GM12878 (cell line): ENCODE data around the gene TACR2. TPM values are rescaled to one million over a fixed set of nuclear protein-coding genes. Genes with fewer than 3 reads are reported as not detected.
A peak's percentile ranks its signal among the peaks of the same experiment; 100 is the strongest.

Source experiments
- ATAC-seq: fragments of 200-7000 bp; cut with Tn5 transposase; 3 replicates; pipeline ENCODE4 v1.9.1; 2020; ENCODE audit warnings: mild to moderate bottlenecking, moderate library complexity
- BruUV-seq: library from RNA; stranded (reverse); fragments of 400-500 nt; replicated peaks from 2 replicates; lab custom pipeline; 2021; lab: Mats Ljungman, UMichigan
- CTCF ChIA-PET: fragments of 300-600 bp; sonication (Branson Sonifier 250); formaldehyde crosslinking; extraction: SDS; loops from one replicate; lab custom pipeline; 2021; ENCODE audit warnings: inconsistent platforms; lab: Yijun Ruan, JAX
- POLR2A ChIA-PET: fragments of 350-600 bp; formaldehyde crosslinking; extraction: SDS; loops from one replicate; lab custom pipeline; 2021; ENCODE audit warnings: inconsistent platforms; lab: Charles Lee
- RAD21 ChIA-PET: fragments of 300-600 bp; sonication (Branson Sonifier 250); formaldehyde crosslinking; loops from one replicate; lab custom pipeline; 2023; ENCODE audit warnings: antibody characterized with exemption; ENCODE audit not compliant: unreplicated experiment; lab: Charles Lee
- SMC1A ChIA-PET: fragments of 300-600 bp; sonication (Branson Sonifier 250); formaldehyde crosslinking; loops from one replicate; lab custom pipeline; 2023; ENCODE audit not compliant: unreplicated experiment, uncharacterized antibody; lab: Charles Lee
- DNase-seq: peaks from one replicate; pipeline ENCODE4 v3.0.0-alpha.2; 2011; ENCODE audit warnings: low read depth, low spot score
- FAIRE-seq: peaks from 3 replicates; lab custom pipeline; 2011; peaks lifted over from hg19 to GRCh38; lab: Jason Lieb, UNC
- H2AFZ ChIP-seq: 2 replicates; pipeline ENCODE4 v1.6.0; 2011; ENCODE audit warnings: low read depth, low read length, control low read depth; ENCODE audit not compliant: control insufficient read depth
- H3K27ac ChIP-seq: 2 replicates; pipeline ENCODE4 v1.5.1; 2011; ENCODE audit warnings: control low read depth; ENCODE audit not compliant: control insufficient read depth, insufficient read depth
- H3K27me3 ChIP-seq, 2 experiments: replicated peaks in 1 of 2; 2 replicates each; pipeline versions ENCODE4 v1.6.0 to v1.6.1; 2011; ENCODE audit warnings: low read length in 1 of 2; ENCODE audit not compliant: control insufficient read depth in 2 of 2, insufficient read depth in 2 of 2
- H3K36me3 ChIP-seq, 2 experiments: 2 replicates each; pipeline ENCODE4 v1.5.1; 2011; ENCODE audit warnings: low read length in 1 of 2; ENCODE audit not compliant: control insufficient read depth in 2 of 2, insufficient read depth in 2 of 2
- H3K4me1 ChIP-seq: 2 replicates; pipeline ENCODE4 v1.6.1; 2011; ENCODE audit warnings: mild to moderate bottlenecking, low read length, moderate library complexity, mixed read lengths; ENCODE audit not compliant: control insufficient read depth, insufficient read depth
- H3K4me2 ChIP-seq: 2 replicates; pipeline ENCODE4 v1.6.0; 2011; ENCODE audit warnings: control low read depth; ENCODE audit not compliant: control insufficient read depth, insufficient read depth
- H3K4me3 ChIP-seq: fragments of 200-600 bp; sonication (generic); 2 replicates; pipeline ENCODE4 v1.5.1; 2016
- H3K79me2 ChIP-seq: 2 replicates; pipeline ENCODE4 v1.6.0; 2011; ENCODE audit warnings: low read length; ENCODE audit not compliant: control insufficient read depth, insufficient read depth
- H3K9ac ChIP-seq: 2 replicates; pipeline ENCODE4 v1.8.0; 2011; ENCODE audit warnings: low read length, control low read depth, mixed read lengths; ENCODE audit not compliant: control insufficient read depth, insufficient read depth
- H3K9me3 ChIP-seq: replicated peaks from 3 replicates; pipeline ENCODE4 v1.5.1; 2011; ENCODE audit warnings: mild to moderate bottlenecking, low read length; ENCODE audit not compliant: control insufficient read depth, insufficient read depth
- H4K20me1 ChIP-seq: 2 replicates; pipeline ENCODE4 v1.6.0; 2011; ENCODE audit not compliant: control insufficient read depth, insufficient read depth
- NR2F1 ChIP-seq: fragments of 450-650 bp; conservative IDR thresholded peaks from 2 replicates; pipeline ENCODE4 v1.6.1; 2017; ENCODE audit warnings: mild to moderate bottlenecking
- RAD21 ChIP-seq: IDR thresholded peaks from 2 replicates; pipeline ENCODE4 v1.6.1; 2011; ENCODE audit warnings: mild to moderate bottlenecking, low read depth, low read length, moderate library complexity; ENCODE audit not compliant: insufficient read depth
- SMC3 ChIP-seq: IDR thresholded peaks from 2 replicates; pipeline ENCODE4 v1.6.1; 2011; ENCODE audit warnings: low read length, improper control_type of control experiment, borderline replicate concordance
- TAF1 ChIP-seq: IDR thresholded peaks from 2 replicates; pipeline ENCODE4 v1.6.1; 2011; ENCODE audit warnings: mild to moderate bottlenecking, low read depth, low read length, borderline replicate concordance
- TARDBP ChIP-seq: IDR thresholded peaks from 2 replicates; pipeline ENCODE4 v1.6.1; 2016; ENCODE audit warnings: borderline replicate concordance
- WGBS: methylation state at CpG from one replicate; pipeline ENCODE4 v1.1.6; 2016; ENCODE audit warnings: low lambda C conversion rate; ENCODE audit not compliant: insufficient replicate concordance, insufficient coverage; ENCODE audit errors: missing lambda C conversion rate; 5-methylcytosine and 5-hydroxymethylcytosine counted together
- in situ Hi-C: fragments of 300-500 bp; cut with MboI; formaldehyde crosslinking; loops from 9 replicates; pipeline ENCODE4 v1.14.3; 2018; ENCODE audit warnings: mixed read lengths
- intact Hi-C: fragments of 100-400 bp; cut with micrococcal nuclease; formaldehyde crosslinking; loops from one replicate; pipeline ENCODE4 v1.14.2; 2022; ENCODE audit not compliant: unreplicated experiment
- polyA plus RNA-seq, 11 experiments: library from polyadenylated mRNA; depleted of rRNA in 4 of 11; unstranded in 6 of 11; stranded (reverse) in 5 of 11; fragments of >200 nt; fragmentation: Nextera tagmentation in 4 of 11; fragmentation: Illumina TruSeq in 1 of 11; extraction: Ambion mirVana in 4 of 11; extraction: Trizol in 1 of 11; gene quantifications; 1 replicate in 1 of 11; 2 replicates in 10 of 11; pipeline versions ENCODE4 v1.2.1 to v1.2.3, GENCODE V29; 2011 to 2016; ENCODE audit warnings: inconsistent platforms in 2 of 11, missing spikeins in 2 of 11, low read depth in 1 of 11
- total RNA-seq, 4 experiments: library from RNA; depleted of rRNA in 3 of 4; stranded (reverse); fragments of >200 nt in 3 of 4; fragmentation: Illumina TruSeq in 1 of 4; extraction: Trizol in 1 of 4; gene quantifications; 2 replicates each; pipeline versions ENCODE4 v1.2.1 to v1.2.3, GENCODE V29; 2013 to 2021
- TF ChIP-seq, protein P1 (sequence below), 3 experiments: IDR thresholded peaks in 2 of 3; conservative IDR thresholded peaks in 1 of 3; 2 replicates each; pipeline ENCODE4 v1.5.1; 2011; ENCODE audit warnings: low read depth in 3 of 3, low read length in 3 of 3, mild to moderate bottlenecking in 3 of 3, control low read depth in 2 of 3, moderate library complexity in 2 of 3, inconsistent platforms in 1 of 3, mixed read lengths in 1 of 3; ENCODE audit not compliant: control insufficient read depth in 2 of 3, insufficient read depth in 1 of 3; ENCODE audit errors: extremely low read depth in 1 of 3

The TACR2 gene
- total and polyA plus RNA-seq, 10 of the 15 experiments (the other 5 are each of a cell fraction or from before 2014, with no cell fraction given): 0.11 TPM; not detected in 9

DNA sequence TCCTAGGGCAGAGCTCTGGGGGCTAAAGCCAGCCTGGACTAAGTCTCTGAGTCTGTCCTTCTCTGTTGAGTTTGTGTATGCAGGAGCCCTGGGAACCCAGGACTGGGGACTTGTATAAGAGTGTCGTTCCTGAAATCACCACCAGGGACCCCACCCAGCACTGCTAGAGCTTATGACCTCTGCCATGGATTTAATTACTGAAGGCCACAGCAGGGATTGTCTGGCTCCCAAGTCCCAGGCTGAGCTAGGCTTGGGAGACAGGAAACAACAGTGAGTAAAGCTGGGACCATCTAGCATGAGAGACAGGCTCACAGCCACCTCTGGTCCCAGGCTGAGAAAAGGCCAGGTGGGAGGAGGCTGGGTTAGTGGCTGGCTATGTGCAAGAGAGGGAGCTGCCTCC lies 33.1 kb upstream of the TACR2 start:
- no peak for DNase-seq
- 0 out of 2 replicates have a peak, but pooled peaks have one; percentile 19 for TF ChIP-seq SMC3
- TF ChIP-seq, protein P1, sequence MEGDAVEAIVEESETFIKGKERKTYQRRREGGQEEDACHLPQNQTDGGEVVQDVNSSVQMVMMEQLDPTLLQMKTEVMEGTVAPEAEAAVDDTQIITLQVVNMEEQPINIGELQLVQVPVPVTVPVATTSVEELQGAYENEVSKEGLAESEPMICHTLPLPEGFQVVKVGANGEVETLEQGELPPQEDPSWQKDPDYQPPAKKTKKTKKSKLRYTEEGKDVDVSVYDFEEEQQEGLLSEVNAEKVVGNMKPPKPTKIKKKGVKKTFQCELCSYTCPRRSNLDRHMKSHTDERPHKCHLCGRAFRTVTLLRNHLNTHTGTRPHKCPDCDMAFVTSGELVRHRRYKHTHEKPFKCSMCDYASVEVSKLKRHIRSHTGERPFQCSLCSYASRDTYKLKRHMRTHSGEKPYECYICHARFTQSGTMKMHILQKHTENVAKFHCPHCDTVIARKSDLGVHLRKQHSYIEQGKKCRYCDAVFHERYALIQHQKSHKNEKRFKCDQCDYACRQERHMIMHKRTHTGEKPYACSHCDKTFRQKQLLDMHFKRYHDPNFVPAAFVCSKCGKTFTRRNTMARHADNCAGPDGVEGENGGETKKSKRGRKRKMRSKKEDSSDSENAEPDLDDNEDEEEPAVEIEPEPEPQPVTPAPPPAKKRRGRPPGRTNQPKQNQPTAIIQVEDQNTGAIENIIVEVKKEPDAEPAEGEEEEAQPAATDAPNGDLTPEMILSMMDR (IDR thresholded peaks at IDR 0.05 in 2 of 3, conservative IDR thresholded peaks at IDR 0.05 in 1 of 3; ENCODE audit: control insufficient read depth in 2 of 3, extremely low read depth in 1 of 3, insufficient read depth in 1 of 3, low read depth in 3 of 3, low read length in 3 of 3): peak; percentile 25 to 60 (median 49)
- TF ChIP-seq TAF1: no peak
- TF ChIP-seq RAD21: 0 out of 2 replicates have a peak, but pooled peaks have one; percentile 9
- TF ChIP-seq TARDBP: no peak
- TF ChIP-seq NR2F1: peak; percentile 36; the same call in 1 of the 2 replicates
- Histone ChIP-seq H3K9me3 (no peaks in the 10 kb centered on the region), H3K4me2 (no peak overlapping the region), H4K20me1 (no peaks in the 10 kb centered on the region), H3K27me3 (no peaks in the 10 kb centered on the region; a peak in 1 of 4 replicates), H3K79me2 (no peaks in the 10 kb centered on the region; the same call in 1 of the 2 replicates), H3K36me3 (no peaks in the 10 kb centered on the region), H3K4me1 (no peaks in the 10 kb centered on the region; the same call in 1 of the 2 replicates), H3K9ac (no peak overlapping the region), H3K27ac (no peak overlapping the region), H3K4me3 (no peak overlapping the region), H2AFZ (no peak overlapping the region)
- POLR2A ChIA-PET: interaction anchor here (1.0 to 1.5 kb wide), 5 partner anchors 11 to 36 kb away, joined by 3 to 7 read pairs (median 3); no protein-coding TSS in a partner anchor
- SMC1A ChIA-PET: interaction anchor here (1.5 to 3.3 kb wide), 4 partner anchors 16 to 36 kb away, joined by 3 to 14 read pairs (median 8); no protein-coding TSS in a partner anchor
- RAD21 ChIA-PET: interaction anchor here (1.3 to 1.6 kb wide), 2 partner anchors 18 to 20 kb away, joined by 4 to 5 read pairs; no protein-coding TSS in a partner anchor
- ATAC-seq: peak; percentile 76
- peak; percentile 76 for FAIRE-seq
- 0% methylated on average over 1 of the region's 1 CpG for WGBS
- CTCF ChIA-PET: interaction anchor here (0.7 to 3.2 kb wide), 9 partner anchors 10 to 310 kb away, joined by 3 to 14 read pairs (median 3); no protein-coding TSS in a partner anchor
- in situ Hi-C loops (no loop called here), intact Hi-C loops (no loop called here)
- no TSS peak for BruUV-seq
